Measurements from ENCODE around the gene STK32B.

The STK32B gene

GRCh38 chr4:5030221-5030620, 21.1 kb upstream of the STK32B start:
- DNase-seq = no peak

- DNase-seq = no peak
These were observed 20.4 kb upstream of the STK32B start for GRCh38 chr4:5030927-5031326.

DNA sequence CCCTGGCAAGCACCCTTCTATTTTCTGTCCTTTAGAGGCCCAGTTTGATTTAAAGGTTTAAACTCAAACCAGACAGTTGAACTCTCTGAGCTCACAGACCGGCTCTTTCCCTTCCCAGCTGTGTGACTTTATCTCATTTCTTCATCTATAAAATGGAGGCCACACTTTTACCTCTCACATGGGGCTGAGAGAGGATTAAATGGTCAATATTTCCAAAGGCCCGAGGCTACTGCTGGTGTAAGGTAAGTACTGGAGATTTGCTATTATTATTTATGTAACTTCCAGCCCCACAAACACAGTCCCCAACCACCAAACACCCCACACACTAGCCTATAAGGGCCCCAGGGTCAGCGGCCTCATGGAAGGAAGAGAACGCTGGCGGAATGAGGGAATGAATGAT, 18.5 kb upstream of the STK32B start:
- no peak for DNase-seq

DNA sequence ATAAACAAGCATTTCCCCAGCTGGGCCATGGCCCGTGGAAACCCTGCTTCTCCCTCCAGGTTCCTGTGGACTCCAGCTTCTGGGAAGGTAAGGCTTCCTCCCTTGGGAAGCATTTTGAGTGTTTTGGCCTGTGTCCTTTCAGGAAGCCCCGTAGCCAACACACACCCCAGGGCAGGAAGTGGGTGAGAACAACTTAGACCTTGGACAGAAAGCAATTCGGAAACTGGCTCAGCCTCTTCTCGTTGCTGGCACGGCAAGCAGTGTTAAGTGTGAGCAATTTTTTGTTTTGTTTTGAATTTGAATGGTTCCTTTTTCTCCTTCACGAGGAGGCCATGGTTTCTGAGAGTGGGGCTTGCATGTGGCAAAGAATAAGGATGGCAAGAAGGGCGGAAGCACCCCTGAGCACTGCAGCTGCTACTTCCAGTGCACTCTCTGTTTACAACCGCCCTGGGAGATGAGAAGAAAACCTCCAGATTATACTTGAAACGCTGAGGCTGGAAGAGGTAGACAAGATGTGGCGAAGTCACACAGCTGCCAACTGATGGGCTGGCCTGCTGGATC, 17.9 kb upstream of the STK32B start:
- DNase-seq = peak in 4 of 56 donors; percentile 2 to 22 (median 14)

GRCh38 chr4:5034206-5034605, 17.1 kb upstream of the STK32B start:
- no peak for DNase-seq

GRCh38 chr4:5036239-5036638, 15.0 kb upstream of the STK32B start:
- DNase-seq = no peak

GRCh38 chr4:5037553-5038551, 13.4 kb upstream of the STK32B start:
- no peak for DNase-seq

GRCh38 chr4:5039800-5040199, 11.5 kb upstream of the STK32B start:
- no peak for DNase-seq

DNA sequence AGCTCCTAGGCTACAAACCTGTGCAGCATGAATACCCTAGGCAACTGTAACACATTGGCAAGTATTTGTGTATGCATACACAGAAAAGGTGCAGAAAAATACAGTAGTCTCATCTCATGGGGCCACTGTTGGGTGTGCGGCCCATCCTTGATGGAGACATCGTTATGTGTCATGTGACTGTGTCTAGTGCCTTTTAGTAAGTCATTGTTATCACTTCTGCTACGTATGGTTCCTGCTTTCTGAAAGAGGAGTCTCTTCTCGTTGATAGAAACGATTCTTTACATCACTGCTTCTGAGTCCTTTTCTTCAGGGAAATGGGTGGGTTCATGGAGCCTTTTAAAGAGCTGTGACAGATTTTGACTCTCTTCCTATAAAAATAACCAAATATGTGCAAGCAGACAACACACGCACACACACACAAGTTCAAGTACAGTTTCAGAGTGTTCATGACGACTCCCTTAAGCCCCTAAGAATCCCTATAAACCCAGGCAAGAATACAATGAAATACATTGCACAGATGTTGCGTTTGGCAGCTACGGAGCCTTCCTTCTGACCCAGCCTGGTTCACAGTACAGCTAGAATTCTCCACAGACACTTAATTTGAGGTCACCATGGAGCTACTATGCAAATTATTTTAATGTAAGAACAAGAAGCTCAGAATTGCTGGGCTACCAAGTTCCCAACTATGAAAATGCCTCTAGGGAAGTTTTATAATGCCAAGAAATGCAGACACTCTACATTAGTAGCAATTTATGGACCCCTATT, 10.2 kb upstream of the STK32B start:
- DNase-seq = no peak

GRCh38 chr4:5041699-5042098, 9.6 kb upstream of the STK32B start:
- DNase-seq = no peak

- no peak for DNase-seq
These were observed 7.7 kb upstream of the STK32B start for GRCh38 chr4:5043579-5043978.

DNA sequence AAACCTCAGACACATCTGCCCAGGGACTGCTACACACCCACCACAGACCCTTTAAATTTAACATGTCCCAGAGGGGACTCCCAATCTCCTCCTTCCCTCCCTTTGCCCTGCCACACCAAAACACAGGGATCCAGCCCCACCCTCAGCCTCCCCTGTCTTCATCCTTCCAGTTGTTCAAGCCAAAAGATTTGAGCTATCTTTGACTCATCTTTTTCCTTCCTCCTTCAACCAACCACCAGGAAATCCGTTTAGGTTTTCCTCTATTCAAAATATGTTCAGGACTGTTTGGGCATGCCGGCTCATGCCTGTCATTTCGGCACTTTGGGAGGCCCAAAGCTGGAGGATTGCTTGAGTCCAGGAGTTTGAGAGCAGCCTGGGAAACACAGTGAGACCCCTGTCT, 6.9 kb upstream of the STK32B start:
- DNase-seq = no peak

- peak in 10 of 56 donors; percentile 2 to 38 (median 17) for DNase-seq
These were observed 6.2 kb upstream of the STK32B start for GRCh38 chr4:5045097-5045496.

DNA sequence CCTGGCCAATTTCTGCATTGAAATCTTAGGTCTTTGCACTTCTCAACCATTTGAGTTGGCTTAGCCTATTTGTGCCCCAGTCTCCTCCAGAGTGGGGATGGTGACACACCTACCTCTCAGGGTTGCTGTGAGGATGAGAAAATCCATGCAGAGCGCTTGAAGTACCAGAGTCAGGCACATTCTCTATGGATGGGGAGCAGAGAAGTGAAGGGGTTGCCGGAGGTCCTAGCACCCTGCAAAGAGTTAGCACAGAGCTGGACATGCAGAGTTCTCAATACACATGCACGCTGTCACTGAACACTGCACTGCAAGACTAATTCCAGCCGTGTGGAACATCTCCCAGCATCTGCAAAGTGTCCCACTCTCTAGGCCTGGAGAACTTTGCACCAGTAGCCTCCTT, 2.6 kb upstream of the STK32B start:
- no peak for DNase-seq

DNA sequence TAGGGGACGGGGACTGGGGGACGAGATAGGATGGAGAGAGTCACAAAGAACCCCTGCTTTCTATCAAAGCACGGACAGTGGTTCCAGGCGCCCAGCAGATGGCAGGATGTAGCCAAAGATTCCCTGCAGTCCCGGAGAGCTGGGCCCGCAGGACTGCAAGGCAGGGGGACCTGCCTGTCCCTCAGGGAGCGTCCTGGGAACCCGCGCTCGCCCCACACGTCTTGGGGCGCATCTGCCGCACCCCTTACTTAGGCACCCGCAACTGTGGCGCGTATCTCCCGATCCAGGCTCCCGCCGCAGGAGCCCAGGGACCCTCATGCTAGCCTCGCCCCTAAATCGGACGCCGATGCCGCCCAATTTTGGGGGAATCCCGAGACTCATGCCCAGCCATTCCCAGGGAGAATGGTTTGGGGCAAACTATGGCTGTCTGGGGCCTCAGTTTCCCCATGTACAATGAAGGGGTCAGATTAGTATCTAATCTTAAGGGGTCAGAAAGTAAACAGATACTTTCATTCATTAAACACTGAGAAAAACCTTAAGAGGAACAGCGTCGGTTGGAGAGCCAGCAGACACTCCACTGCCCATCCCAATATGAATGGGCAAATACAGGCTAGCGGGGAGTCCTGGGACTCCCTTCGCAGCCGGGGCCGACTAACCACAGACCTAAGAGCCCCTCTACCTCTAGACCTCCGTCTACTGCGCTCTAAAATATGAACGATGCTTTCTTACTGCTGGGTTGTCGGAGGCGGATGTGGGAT, 581 bp upstream of the STK32B start:
- peak in 46 of 56 donors; percentile 18 to 82 (median 44) for DNase-seq

GRCh38 chr4:5052204-5052702, 973 bp downstream of the STK32B start:
- no peak for DNase-seq

- no peak for DNase-seq
These were observed 1.6 kb downstream of the STK32B start for GRCh38 chr4:5052726-5053425.

GRCh38 chr4:5054532-5054931, 3.3 kb downstream of the STK32B start:
- DNase-seq = no peak

GRCh38 chr4:5055411-5055810, 4.1 kb downstream of the STK32B start:
- DNase-seq = no peak

DNA sequence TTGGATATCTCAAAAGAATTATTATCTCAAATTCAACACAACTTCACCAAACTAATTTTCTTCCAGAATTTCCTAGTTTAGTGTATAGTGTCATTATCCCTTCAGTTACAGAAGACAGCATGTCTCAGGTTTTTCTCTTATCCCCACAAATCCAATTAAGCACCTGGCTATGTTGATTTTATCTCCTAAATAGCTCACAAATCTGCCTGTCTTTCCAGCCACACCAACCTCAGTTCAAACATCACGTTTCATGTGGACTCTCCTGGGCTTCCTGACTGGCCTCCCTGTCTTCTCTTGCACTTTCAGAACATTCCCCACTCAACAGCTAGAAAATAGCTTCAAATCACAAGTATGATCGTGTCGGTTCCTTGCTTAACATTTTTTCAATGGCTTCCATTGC, 14.8 kb downstream of the STK32B start:
- DNase-seq = no peak
